Measurements from ENCODE around the gene JUP.
"Not testable (repeated sequence)": the region's sequence is repeated elsewhere in the genome, so short reads cannot be mapped to it uniquely, and the experiment has no call there.

JUP gene

GRCh38 chr17:41777574-41778188, 8.8 kb downstream of the JUP start:
- peak; percentile 83 for DNase-seq

DNA sequence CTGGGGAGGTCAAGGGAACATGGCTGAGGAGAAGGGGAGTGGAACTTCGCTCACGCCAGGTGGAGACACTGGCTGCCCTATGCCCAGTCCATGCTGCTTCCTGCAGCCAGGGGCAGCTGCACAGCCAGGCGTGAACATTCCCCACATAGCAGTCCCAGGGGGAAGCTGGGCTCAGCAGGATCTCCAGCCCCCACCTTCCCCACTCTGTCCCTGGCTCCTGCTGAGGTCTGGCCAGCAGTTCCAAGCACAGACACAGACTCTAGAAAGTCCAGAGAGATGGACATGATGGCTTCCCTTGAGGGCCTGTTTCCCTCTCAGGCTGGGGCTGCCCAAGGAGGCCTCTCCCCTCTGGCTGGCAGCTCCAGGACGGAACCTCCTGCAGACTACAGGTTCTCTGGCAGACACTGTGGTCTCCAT, 9.3 kb downstream of the JUP start:
- no peak for DNase-seq

DNA sequence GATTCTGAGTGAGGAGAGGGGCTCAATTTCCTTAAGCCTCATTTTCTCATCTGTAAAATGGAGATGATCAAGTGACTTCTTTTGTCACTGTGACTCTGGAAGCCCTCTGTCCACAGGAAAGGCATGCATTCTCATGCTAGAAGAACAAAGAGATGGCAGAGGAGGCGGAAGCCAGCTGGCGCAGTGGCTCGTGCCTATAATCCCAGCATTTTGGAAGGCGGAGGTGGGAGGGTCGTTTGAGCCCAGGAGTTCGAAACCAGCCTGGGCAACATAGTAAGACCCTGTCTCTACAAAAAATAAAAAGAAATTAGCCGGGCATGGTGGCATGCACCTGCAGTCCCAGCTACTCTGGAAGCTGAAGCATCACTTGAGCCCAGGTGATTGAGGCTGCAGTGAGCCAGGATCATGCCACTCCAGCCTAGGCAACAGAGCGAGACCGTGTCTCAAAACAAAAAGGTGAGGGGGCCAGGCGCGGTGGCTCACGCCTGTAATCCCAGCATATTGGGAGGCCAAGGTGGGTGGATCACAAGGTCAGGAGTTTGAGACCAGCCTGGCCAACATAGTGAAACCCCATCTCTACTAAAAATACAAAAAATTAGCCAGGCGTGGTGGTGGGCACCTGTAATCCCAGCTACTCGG, 10.1 kb downstream of the JUP start:
- DNase-seq: not testable (repeated sequence)

DNA sequence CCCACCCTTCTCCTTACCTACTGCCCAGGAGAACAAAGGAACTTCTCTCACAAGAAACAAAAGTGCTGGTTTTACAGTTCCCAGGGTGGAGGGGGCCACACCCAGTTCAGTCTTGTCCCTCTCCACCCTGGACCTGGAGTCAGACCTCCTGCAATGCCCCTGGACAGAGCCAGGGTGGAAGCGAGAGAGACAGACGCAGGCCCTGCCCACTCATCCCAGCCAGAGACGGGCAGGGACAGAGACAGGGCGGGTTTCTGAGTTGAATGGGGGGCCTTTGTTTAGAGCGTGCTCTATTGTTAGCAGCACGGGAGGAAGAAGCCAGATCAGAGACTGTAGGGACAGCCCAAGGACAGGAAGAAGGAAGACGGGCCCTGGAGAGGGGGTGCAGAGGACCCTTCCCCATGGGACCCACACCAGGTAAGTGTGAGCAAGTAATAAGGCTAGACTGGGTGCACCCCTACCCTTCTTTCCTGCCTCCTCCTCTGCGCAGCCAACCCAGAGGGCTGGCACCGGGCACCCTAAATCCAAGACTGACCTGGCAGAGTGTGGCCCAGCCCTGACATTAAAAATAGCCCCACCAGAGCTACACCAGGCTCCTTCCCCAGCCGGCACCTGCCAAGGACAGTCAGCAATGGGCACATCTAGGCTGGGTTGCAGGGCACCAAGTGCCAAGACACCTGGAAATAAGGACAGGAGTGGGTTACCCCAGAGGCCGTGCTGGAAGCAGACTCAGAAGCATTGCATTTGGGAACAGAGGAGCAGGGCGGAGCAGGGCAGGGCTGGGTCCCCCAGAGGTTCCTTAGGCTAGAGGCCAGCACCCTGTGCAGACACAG, 10.9 kb downstream of the JUP start:
- no peak for DNase-seq

GRCh38 chr17:41773731-41774193, 12.7 kb downstream of the JUP start:
- DNase-seq: no peak

GRCh38 chr17:41773190-41773588, 13.3 kb downstream of the JUP start:
- DNase-seq: peak; percentile 38

DNA sequence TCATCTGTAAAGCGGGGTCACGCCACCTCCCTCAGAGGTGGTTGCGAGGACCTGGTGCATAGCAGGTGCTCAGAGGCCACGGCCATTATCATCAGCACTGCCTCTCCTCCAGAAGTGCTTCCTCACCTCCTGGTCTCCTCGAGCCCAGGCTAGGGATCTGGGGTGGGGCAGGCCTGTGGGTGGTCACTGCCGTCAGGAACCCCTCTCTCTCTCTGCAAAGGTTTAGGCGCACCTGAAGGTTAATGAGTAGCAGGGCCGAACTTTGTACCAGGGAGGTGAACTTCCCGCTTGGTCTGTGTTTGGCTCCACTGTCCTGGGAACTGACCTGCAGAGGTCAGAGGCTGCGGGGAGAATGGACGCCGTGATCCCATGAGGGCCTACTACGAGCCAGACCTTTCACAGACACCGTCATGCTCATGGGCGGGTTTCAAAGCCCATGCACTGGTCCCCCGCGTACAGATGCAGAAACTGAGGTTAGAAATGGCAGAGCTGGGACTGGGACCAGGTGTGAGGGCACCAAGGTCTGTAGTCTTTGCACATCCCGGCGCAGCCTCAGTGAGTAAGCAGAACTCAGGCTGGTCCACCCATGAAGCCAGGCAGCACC, 13.8 kb downstream of the JUP start:
- DNase-seq: no peak

GRCh38 chr17:41772218-41772585, 14.3 kb downstream of the JUP start:
- no peak for DNase-seq

DNA sequence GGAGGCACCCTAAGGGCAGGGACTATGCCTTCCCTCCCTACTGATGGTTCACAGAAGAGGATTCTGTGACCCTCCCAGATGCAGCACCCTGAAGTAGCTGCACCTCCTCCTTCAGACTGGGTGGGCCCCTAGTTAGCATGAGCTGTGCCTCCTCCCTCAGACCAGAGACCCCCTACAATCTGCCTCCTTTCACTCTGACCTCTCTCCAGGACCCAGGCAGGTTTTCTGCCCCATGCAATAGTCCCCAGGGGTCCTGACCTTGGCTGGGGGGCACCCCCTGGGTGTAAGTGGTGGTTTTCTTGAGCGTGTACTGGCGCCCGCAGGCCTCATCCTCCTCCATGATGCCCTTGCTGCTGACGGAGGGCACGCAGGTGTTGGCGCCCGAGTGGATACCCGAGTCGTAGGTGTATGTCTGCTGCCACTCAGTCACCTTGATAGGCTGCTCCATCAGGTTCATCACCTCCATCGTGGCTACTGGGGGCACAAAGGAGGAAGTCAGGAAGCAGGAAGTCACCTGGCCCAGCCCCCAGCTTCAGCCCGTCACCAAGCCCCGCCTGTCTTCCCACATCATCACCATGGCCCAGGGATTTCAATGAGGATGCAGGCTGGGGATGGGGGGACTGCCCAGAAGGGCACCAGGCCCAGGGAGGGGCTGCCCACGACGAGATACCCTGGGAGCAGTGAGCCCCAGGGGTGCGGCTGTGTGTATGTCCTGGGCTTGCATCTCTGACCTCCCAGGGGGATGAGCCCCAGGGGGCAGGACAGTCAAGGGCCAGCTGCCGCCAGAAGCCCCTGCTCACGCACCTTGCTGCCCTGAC, 14.9 kb downstream of the JUP start:
- DNase-seq: no peak

GRCh38 chr17:41769985-41770384, 16.5 kb downstream of the JUP start:
- DNase-seq: no peak

- no peak for DNase-seq
These were observed 17.1 kb downstream of the JUP start for GRCh38 chr17:41769346-41769862.

- DNase-seq: no peak
These were observed 17.7 kb downstream of the JUP start for GRCh38 chr17:41768682-41769288.

DNA sequence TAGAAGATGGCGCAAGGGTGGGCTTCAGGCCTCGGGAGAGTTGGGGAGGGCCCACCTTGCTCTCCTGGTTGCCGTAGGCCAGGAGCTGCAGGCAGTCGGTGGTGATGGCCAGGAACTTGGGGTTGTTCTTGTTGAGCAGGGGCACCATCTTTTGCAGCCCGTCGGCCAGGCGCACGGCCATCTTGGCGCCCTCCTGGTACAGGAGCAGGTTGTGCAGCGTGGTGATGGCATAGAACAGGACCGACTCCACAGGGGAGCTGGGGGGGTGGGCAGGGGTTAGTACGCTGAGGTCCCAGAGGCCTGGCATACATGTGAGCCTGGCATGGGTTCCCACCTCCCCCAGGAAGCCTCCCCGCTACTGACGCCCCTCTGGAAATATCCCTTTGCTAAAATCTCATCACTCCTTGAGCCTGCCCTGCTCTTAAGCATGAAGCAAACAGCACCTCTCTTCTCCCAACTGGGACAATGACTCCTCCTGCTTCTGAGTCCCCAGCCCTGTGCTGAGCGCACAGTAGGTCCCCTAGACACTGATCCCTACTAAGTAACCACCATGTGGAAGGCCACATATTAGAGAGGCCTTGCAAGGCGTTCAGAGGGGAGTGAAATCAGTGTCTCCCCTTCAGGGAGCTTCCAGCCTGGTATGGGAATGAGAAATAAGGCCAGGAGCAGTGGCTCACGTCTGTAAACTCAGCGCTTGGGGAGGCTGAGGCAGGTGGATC, 19.0 kb downstream of the JUP start:
- DNase-seq: no peak

- no peak for DNase-seq
These were observed 20.4 kb downstream of the JUP start for GRCh38 chr17:41766135-41766534.

DNA sequence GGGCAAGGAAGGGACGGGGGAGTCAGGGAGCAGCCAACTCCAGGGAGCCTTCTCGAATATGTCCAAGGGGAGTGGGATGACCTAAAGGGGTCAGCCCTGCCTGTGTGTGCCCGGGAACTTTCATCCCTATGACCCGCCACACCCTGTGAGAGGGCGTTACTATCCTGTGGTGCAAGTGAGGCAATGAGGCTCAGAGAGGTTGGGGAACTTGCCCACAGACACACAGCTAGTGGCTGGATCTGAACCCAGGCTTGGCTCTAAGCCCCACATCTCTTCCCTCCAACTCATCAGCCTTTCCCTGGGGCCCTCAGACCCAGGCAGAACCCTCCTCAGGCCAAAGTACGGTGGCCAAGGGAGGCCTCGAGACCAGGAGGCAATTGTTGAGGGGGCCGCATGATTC, 23.2 kb downstream of the JUP start:
- DNase-seq: no peak

DNA sequence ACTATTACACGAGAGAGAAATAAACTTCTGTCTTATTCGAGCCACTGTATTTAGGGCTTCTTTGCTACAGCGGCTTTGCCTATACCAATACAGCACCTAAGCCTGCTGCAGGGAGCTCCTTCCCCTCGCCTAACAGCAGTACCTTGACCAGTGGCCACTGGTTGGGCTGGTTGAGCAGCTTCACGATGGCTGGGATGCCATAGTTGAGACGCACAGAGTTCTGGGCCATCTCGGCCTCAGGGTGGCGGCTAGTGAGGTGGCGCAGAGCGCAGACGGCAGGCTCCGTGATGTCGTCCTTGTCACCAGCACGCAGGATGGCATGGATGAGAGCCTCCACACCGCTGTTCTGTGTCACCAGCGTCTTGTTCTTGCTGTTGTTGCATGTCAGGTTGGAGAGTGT, 23.7 kb downstream of the JUP start:
- DNase-seq: no peak

GRCh38 chr17:41762391-41762790, 24.1 kb downstream of the JUP start:
- no peak for DNase-seq

- no peak for DNase-seq
These were observed 25.6 kb downstream of the JUP start for GRCh38 chr17:41760878-41761277.

GRCh38 chr17:41758601-41759000, 27.9 kb downstream of the JUP start:
- DNase-seq: no peak

DNA sequence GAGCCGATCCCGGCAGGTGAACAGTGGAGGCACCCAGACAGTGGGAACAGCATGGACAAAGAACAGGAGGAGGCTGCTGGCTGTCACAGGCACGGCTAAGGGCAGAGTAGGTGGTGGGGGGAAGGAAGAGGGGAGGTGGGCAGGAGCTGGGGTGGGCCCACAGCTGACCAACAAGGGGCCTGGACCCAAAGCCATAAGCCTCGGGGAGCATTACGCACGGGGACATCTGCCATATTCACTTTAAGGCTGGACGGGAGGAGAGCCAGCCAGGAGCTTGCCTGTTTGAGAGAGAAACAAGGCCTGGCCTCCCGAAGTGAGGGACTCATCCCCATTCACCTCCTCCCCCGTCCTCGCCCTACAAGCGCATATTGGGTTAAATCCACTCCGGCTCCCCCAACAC, 32.4 kb downstream of the JUP start:
- DNase-seq: no peak

GRCh38 chr17:41751288-41751687, 35.2 kb downstream of the JUP start:
- DNase-seq: no peak

All from NCI-H82 (cell line).